Non-pigmented ciliary epithelial cell (primary cell): ENCODE results near the gene PPP1R1B.

Experiments
- DNase-seq: peaks from one replicate; pipeline ENCODE4 v3.0.0-alpha.2; 2010; ENCODE audit warnings: low read depth

Gene PPP1R1B

GRCh38 chr17:39667945-39668924 is 41.5 kb downstream of the PPP1R1B start, which contains the start of gene PNMT:
PNMT (plus strand) TSS chr17:39668453; CDS start chr17:39668476, 23 bp downstream.
- DNase-seq, result no peak

GRCh38 chr17:39669897-39670735 is 43.4 kb downstream of the PPP1R1B start:
- no peak for DNase-seq

GRCh38 chr17:39670746-39671145 is 44.0 kb downstream of the PPP1R1B start:
- DNase-seq, result no peak

GRCh38 chr17:39671651-39672521 is 45.1 kb downstream of the PPP1R1B start:
- DNase-seq, result no peak

GRCh38 chr17:39672522-39673334 is 46.0 kb downstream of the PPP1R1B start:
- no peak for DNase-seq

- DNase-seq, result no peak
Measured at GRCh38 chr17:39673335-39674081, 46.8 kb downstream of the PPP1R1B start.

- DNase-seq, result no peak
Measured at GRCh38 chr17:39674179-39674578, 47.4 kb downstream of the PPP1R1B start.

GRCh38 chr17:39674702-39675389 is 48.1 kb downstream of the PPP1R1B start:
- DNase-seq, result no peak

GRCh38 chr17:39675390-39676082 is 48.8 kb downstream of the PPP1R1B start:
- no peak for DNase-seq

- no peak for DNase-seq
Measured at GRCh38 chr17:39676198-39676819, 49.6 kb downstream of the PPP1R1B start.

- no peak for DNase-seq
Measured at GRCh38 chr17:39677072-39677471, 50.3 kb downstream of the PPP1R1B start.

GRCh38 chr17:39677542-39678339 is 51.0 kb downstream of the PPP1R1B start:
- no peak for DNase-seq

- DNase-seq, result no peak
Measured at GRCh38 chr17:39678340-39679116, 51.8 kb downstream of the PPP1R1B start.

GRCh38 chr17:39679521-39680192 is 52.9 kb downstream of the PPP1R1B start:
- DNase-seq, result no peak

GRCh38 chr17:39683295-39683939 is 56.7 kb downstream of the PPP1R1B start:
- no peak for DNase-seq
